Thyroid gland (tissue), 4 donors: ENCODE data around the gene RBP2. TPM values are rescaled to one million over a fixed set of nuclear protein-coding genes. Genes with fewer than 3 reads are reported as not detected.

Experiments used
- DNase-seq, 2 donors: peaks; one replicate each; pipeline ENCODE4 v3.0.0-alpha.2; 2019
- H3K27ac ChIP-seq, 3 donors: fragments of 200-600 bp; sonication (generic); 1 replicate in 2 of 3; 2 replicates in 1 of 3; pipeline ENCODE4 v1.5.1; 2016 to 2019; ENCODE audit warnings: mild to moderate bottlenecking in 1 of 3, moderate library complexity in 1 of 3
- H3K27me3 ChIP-seq: fragments of 200-600 bp; sonication (generic); one replicate; pipeline ENCODE4 v1.5.1; 2019
- H3K36me3 ChIP-seq, 2 donors: fragments of 200-600 bp; sonication (generic); one replicate each; pipeline ENCODE4 v1.5.1; 2016 to 2019
- H3K4me1 ChIP-seq, 2 donors: fragments of 200-600 bp; sonication (generic); one replicate each; pipeline ENCODE4 v1.5.1; 2017 to 2019
- H3K4me3 ChIP-seq, 3 donors: fragments of 200-600 bp; sonication (generic); replicated peaks in 1 of 3; 1 replicate in 2 of 3; 2 replicates in 1 of 3; pipeline ENCODE4 v1.5.1; 2016; ENCODE audit warnings: mild to moderate bottlenecking in 1 of 3
- H3K9me3 ChIP-seq: fragments of 200-600 bp; sonication (generic); one replicate; pipeline ENCODE4 v1.5.1; 2017
- POLR2A ChIP-seq, 2 donors: fragments of 450-650 bp; IDR thresholded peaks; one replicate each; pipeline ENCODE4 v1.6.1; 2017; ENCODE audit warnings: antibody characterized with exemption in 2 of 2, mild to moderate bottlenecking in 2 of 2, moderate library complexity in 1 of 2
- WGBS, 2 donors: methylation state at CpG; one replicate each; pipeline ENCODE4 v1.1.5; 2017; 5-methylcytosine and 5-hydroxymethylcytosine counted together
- intact Hi-C: fragments of 100-400 bp; cut with DNase I; formaldehyde crosslinking; loops from one replicate; pipeline ENCODE4 v1.15.1; 2023
- total RNA-seq, 4 donors: library from RNA; depleted of rRNA; stranded (reverse); fragments of >200 nt; gene quantifications; one replicate each; pipeline ENCODE4 v1.2.3, GENCODE V29; 2016
- TF ChIP-seq, protein P1 (sequence below), 6 experiments: fragments of 200-600 bp in 3 of 6; fragments of 450-650 bp in 3 of 6; sonication (generic) in 3 of 6; IDR thresholded peaks; one replicate each; pipeline ENCODE4 v1.5.1; 2016 to 2019; ENCODE audit warnings: antibody characterized with exemption in 6 of 6, mild to moderate bottlenecking in 2 of 6, inconsistent platforms in 1 of 6, moderate library complexity in 1 of 6

RBP2 gene
- total RNA-seq, 4 donors from 2014 or later, result not detected

DNA sequence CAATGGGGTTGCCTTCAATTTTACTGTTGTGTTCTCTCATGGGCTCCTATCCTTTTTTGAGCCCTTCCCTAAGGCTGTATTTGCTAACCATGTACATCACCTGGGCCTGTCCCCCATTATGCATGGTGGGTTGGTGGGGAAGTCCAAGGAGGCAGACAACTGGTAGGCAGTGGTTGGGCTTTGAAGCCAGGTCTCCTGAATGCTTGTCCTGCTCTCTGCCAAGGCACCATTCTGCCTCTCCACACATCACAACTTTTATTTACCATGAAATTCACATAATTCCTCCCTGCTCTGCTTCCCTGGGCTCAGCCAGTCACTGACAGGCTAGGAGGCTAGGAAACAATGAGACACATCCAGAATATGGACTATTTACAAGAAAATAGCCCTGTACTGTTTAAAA, 45.8 kb downstream of the RBP2 start:
- DNase-seq, result no peak
- Histone ChIP-seq H3K4me1 (no peaks in the 10 kb centered on the region), H3K27me3 (no peaks in the 10 kb centered on the region), H3K9me3 (no peaks in the 10 kb centered on the region), H3K36me3 (no peaks in the 10 kb centered on the region), H3K4me3 (no peak overlapping the region), H3K27ac (no peak overlapping the region)
- TF ChIP-seq POLR2A (IDR thresholded peaks at IDR 0.05), result no peak
- TF ChIP-seq, protein P1, sequence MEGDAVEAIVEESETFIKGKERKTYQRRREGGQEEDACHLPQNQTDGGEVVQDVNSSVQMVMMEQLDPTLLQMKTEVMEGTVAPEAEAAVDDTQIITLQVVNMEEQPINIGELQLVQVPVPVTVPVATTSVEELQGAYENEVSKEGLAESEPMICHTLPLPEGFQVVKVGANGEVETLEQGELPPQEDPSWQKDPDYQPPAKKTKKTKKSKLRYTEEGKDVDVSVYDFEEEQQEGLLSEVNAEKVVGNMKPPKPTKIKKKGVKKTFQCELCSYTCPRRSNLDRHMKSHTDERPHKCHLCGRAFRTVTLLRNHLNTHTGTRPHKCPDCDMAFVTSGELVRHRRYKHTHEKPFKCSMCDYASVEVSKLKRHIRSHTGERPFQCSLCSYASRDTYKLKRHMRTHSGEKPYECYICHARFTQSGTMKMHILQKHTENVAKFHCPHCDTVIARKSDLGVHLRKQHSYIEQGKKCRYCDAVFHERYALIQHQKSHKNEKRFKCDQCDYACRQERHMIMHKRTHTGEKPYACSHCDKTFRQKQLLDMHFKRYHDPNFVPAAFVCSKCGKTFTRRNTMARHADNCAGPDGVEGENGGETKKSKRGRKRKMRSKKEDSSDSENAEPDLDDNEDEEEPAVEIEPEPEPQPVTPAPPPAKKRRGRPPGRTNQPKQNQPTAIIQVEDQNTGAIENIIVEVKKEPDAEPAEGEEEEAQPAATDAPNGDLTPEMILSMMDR (IDR thresholded peaks at IDR 0.05), result no peak
- intact Hi-C loops, result no loop called here

DNA sequence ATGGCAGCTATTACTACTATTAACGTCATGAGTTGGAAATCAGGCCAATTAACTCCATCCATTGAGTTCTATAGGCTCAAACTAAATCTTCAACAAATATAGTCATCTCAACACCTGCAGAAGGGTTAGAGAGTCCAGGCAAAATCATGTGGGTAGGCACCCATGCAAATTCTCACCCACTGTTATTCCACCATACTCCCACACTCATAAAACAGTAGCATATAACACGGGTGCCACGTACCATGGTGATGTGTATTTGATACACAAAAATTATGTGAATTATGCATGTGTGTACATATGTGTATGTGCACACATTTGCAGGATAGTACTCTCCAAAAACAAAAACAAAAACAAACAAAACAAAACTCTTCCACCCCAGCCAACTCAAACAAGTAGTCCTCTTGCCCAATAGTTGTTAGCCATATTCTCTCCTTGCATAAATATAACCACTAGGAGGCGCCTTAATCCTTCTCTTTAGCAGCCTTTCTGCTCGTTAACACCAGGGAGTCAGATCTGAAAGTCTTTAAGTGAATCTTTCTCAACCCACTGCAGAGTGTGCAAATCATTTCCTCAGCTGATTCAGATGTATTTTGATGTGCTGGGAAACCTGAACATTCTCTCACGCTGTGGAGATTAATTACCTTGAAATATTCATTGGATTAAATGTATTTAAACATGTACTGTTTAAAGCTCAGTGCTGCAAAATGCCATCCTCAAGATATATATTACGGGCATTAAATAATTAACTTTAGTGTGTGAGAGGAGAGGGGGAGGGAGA, 48.8 kb downstream of the RBP2 start:
- no peaks in the 10 kb centered on the region for H3K27me3 ChIP-seq
- intact Hi-C loops, result loop anchor here (5.0 kb wide), 1 partner anchor 135 kb away; no protein-coding TSS in a partner anchor
- no peak overlapping the region for H3K4me3 ChIP-seq
- TF ChIP-seq, protein P1 (IDR thresholded peaks at IDR 0.05), result peak; percentile 27 to 86 (median 75)
- TF ChIP-seq POLR2A (IDR thresholded peaks at IDR 0.05), result no peak
- DNase-seq, result no peak
- no peaks in the 10 kb centered on the region for H3K9me3 ChIP-seq
- no peaks in the 10 kb centered on the region for H3K36me3 ChIP-seq
- H3K27ac ChIP-seq, result no peak overlapping the region
- WGBS, 2 donors, result 45 to 58% methylated on average over 7 of the region's 7 CpGs
- H3K4me1 ChIP-seq, result no peaks in the 10 kb centered on the region

DNA sequence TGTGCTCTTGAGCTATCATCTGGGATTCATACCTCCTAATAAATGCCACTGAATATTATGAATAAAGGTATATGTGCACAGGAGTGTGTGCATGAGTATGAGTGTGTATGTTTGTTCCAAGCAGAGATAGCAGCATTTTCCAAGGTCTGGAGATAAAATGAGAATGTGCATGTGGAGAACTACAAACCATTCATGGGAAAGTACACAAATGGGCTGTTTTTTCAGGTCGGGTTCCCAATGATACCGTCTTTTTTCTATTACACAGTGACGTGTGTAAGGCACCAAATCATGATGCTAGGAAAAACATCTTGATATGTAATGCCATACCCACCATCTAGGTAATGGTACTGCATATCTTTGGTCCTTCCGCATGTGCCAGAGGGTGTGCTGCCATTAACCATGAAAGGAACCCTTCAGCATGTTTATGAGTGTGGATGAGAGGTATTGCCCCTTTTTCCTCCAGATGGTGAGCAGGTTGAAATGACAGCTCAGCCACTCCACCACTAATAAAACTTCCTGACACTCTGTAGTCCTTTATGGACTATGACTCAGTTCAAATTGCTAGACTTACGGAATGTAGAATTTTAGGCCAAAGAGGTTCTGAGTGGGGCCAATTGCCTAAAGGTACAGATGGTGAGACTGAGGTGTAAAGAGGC, 50.4 kb downstream of the RBP2 start:
- intact Hi-C loops, result loop anchor here (5.0 kb wide), 1 partner anchor 136 kb away; no protein-coding TSS in a partner anchor
- Histone ChIP-seq H3K27ac (no peak overlapping the region), H3K9me3 (no peaks in the 10 kb centered on the region), H3K4me3 (no peak overlapping the region), H3K27me3 (no peaks in the 10 kb centered on the region), H3K4me1 (no peaks in the 10 kb centered on the region), H3K36me3 (no peaks in the 10 kb centered on the region)
- TF ChIP-seq, protein P1 (IDR thresholded peaks at IDR 0.05), result no peak
- TF ChIP-seq POLR2A (IDR thresholded peaks at IDR 0.05), result no peak
- no peak for DNase-seq
- 70 to 86% methylated on average over 5 of the region's 5 CpGs for WGBS, 2 donors

DNA sequence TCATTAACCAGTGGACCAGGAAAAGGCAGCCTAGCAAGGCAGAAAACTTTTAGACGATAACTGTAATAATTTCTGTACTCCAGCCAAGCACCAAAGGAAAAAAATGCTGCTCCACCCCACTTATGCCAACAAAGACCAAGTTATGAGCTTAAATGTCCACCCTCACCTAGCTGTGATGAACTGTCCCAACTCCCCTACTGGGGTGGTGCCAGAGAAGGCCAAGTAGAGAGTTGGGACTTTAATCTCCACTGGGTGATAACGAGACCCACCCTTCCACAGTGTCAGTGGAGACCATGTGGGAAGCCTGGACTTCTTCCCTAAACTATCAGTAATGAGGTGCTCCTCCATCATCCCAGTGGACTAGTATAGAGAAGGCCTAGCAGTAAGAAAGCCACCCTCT, 53.1 kb downstream of the RBP2 start:
- no peak overlapping the region for H3K27ac ChIP-seq
- no peaks in the 10 kb centered on the region for H3K27me3 ChIP-seq
- 70 to 79% methylated on average over 2 of the region's 2 CpGs for WGBS, 2 donors
- intact Hi-C loops, result no loop called here
- TF ChIP-seq POLR2A (IDR thresholded peaks at IDR 0.05), result no peak
- TF ChIP-seq, protein P1 (IDR thresholded peaks at IDR 0.05), result no peak
- H3K36me3 ChIP-seq, result no peaks in the 10 kb centered on the region
- H3K4me1 ChIP-seq, result no peaks in the 10 kb centered on the region
- no peak overlapping the region for H3K4me3 ChIP-seq
- DNase-seq, result no peak
- no peaks in the 10 kb centered on the region for H3K9me3 ChIP-seq

DNA sequence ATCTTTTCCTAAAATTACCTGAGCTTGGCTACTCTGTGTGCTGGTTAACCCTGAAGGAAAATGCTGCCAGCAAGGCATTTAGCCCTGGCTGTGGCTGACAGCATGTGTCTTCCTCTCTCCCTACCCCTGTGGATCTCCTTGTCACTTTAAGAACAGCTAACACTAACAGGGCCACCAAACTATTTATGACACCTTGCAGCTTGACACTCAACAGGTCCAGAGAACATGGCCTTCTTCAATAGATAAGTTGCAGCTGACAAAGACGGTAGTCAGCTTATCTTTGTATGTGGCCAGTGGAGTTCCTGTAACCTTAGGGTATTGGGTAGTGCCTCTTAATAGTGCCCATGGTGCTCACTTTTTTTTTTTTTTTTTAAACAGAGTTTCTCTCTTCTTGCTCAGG, 54.9 kb downstream of the RBP2 start:
- Histone ChIP-seq H3K9me3 (no peaks in the 10 kb centered on the region), H3K27ac (no peak overlapping the region), H3K27me3 (no peaks in the 10 kb centered on the region), H3K4me3 (no peak overlapping the region), H3K4me1 (no peaks in the 10 kb centered on the region), H3K36me3 (no peaks in the 10 kb centered on the region)
- TF ChIP-seq POLR2A (IDR thresholded peaks at IDR 0.05), result no peak
- TF ChIP-seq, protein P1 (IDR thresholded peaks at IDR 0.05), result no peak
- DNase-seq, result no peak
- intact Hi-C loops, result no loop called here
- WGBS, 2 donors, result 90 to 92% methylated on average over 1 of the region's 1 CpG
